ENCODE results near the gene ZAP70.

- TF ChIP-seq CTCF (conservative IDR thresholded peaks at IDR 0.05; ENCODE audit: low read length) (no peak), EZH2phosphoT487 (IDR thresholded peaks at IDR 0.05; ENCODE audit: borderline replicate concordance) (no peak)
These were observed 3.6 kb downstream of the ZAP70 start for GRCh38 chr2:97716695-97717612.

Measured in Loucy (cell line).